Globus pallidus (tissue), 1 donor: ENCODE measurements around the gene SNRNP70.

ENCODE experiments used
- DNase-seq: peaks from one replicate; pipeline ENCODE4 v3.0.0-alpha.2; 2015; ENCODE audit warnings: low spot score

Gene SNRNP70

GRCh38 chr19:49102303-49102702, 17.1 kb downstream of the SNRNP70 start:
- no peak for DNase-seq

- DNase-seq, result no peak
Measured at GRCh38 chr19:49103331-49104085, 18.3 kb downstream of the SNRNP70 start.

GRCh38 chr19:49104229-49104864, 19.1 kb downstream of the SNRNP70 start:
- no peak for DNase-seq

GRCh38 chr19:49106648-49107135, 21.4 kb downstream of the SNRNP70 start:
- no peak for DNase-seq

GRCh38 chr19:49107625-49108459, 22.6 kb downstream of the SNRNP70 start:
- no peak for DNase-seq

GRCh38 chr19:49109051-49109450, 23.8 kb downstream of the SNRNP70 start:
- no peak for DNase-seq

GRCh38 chr19:49109569-49110233, 24.4 kb downstream of the SNRNP70 start:
- DNase-seq, result no peak

- no peak for DNase-seq
Measured at GRCh38 chr19:49110567-49110966, 25.3 kb downstream of the SNRNP70 start.

- DNase-seq, result no peak
Measured at GRCh38 chr19:49111218-49111998, 26.2 kb downstream of the SNRNP70 start.

- DNase-seq, result peak; percentile 62
Measured at GRCh38 chr19:49113762-49114629, 28.7 kb downstream of the SNRNP70 start, which contains the start of gene LIN7B. Gene LIN7B, plus strand, starts transcription at chr19:49114370. Its CDS starts 35 bp downstream, at chr19:49114405.

- DNase-seq, result peak; percentile 74
Measured at GRCh38 chr19:49114630-49115363, 29.5 kb downstream of the SNRNP70 start.

GRCh38 chr19:49116544-49116943, 31.3 kb downstream of the SNRNP70 start:
- no peak for DNase-seq

- no peak for DNase-seq
Measured at GRCh38 chr19:49117677-49118564, 32.7 kb downstream of the SNRNP70 start.

GRCh38 chr19:49118565-49119410, 33.5 kb downstream of the SNRNP70 start, which contains the start of gene C19orf73:
Gene C19orf73, minus strand, starts transcription at chr19:49119143. Its CDS starts 121 bp downstream, at chr19:49119022.
- DNase-seq, result peak; percentile 96

GRCh38 chr19:49119411-49120324, 34.4 kb downstream of the SNRNP70 start, which contains the start of gene PPFIA3:
Gene PPFIA3, plus strand, starts transcription at chr19:49119544. Its CDS starts 8,330 bp downstream, at chr19:49127874.
- DNase-seq, result no peak

GRCh38 chr19:49120325-49120683, 35.1 kb downstream of the SNRNP70 start:
- no peak for DNase-seq
